CD4-positive, alpha-beta T cell (primary cell): ENCODE results near the gene EVA1A. TPM values are rescaled to one million over a fixed set of nuclear protein-coding genes. Genes with fewer than 3 reads are reported as not detected.

Experiments
- ATAC-seq: fragments of 200-7000 bp; cut with Tn5 transposase; one replicate; pipeline ENCODE4 v1.10.0; 2022; ENCODE audit warnings: mild to moderate bottlenecking; ENCODE audit not compliant: poor library complexity
- CTCF ChIA-PET: fragments of 350-600 bp; sonication (Branson Sonifier 250); formaldehyde crosslinking; loops from one replicate; lab custom pipeline; 2021; ENCODE audit warnings: antibody characterized with exemption, inconsistent platforms; lab: Charles Lee
- POLR2A ChIA-PET: fragments of 350-600 bp; sonication (Branson Sonifier 250); formaldehyde crosslinking; loops from one replicate; lab custom pipeline; 2021; ENCODE audit warnings: antibody characterized with exemption, inconsistent platforms; lab: Charles Lee
- DNase-seq, 14 experiments: peaks; one replicate each; pipeline ENCODE4 v3.0.0-alpha.2; 2013 to 2020; ENCODE audit warnings: mixed read lengths in 2 of 14
- H3K27ac ChIP-seq, 2 donors: one replicate each; pipeline versions ENCODE4 v1.5.1 to v1.7.0; 2013; ENCODE audit warnings: low read length in 2 of 2, low read depth in 1 of 2, mild to moderate bottlenecking in 1 of 2
- H3K27me3 ChIP-seq, 2 experiments: 1 replicate in 1 of 2; 2 replicates in 1 of 2; pipeline versions ENCODE4 v1.6.1 to v1.7.0; 2013; ENCODE audit warnings: low read length in 2 of 2, control low read depth in 1 of 2, mild to moderate bottlenecking in 1 of 2, moderate library complexity in 1 of 2; ENCODE audit not compliant: insufficient read depth in 2 of 2, control insufficient read depth in 1 of 2
- H3K36me3 ChIP-seq: one replicate; pipeline ENCODE4 v1.6.1; 2013; ENCODE audit warnings: low read length, control low read depth; ENCODE audit not compliant: insufficient read depth
- H3K4me1 ChIP-seq: one replicate; pipeline ENCODE4 v1.6.1; 2013; ENCODE audit warnings: low read length, control low read depth; ENCODE audit not compliant: insufficient read depth
- H3K4me3 ChIP-seq: one replicate; pipeline ENCODE4 v1.5.1; 2013; ENCODE audit warnings: mild to moderate bottlenecking, low read length, moderate library complexity
- H3K9me3 ChIP-seq, 2 experiments: 1 replicate in 1 of 2; 2 replicates in 1 of 2; pipeline versions ENCODE4 v1.6.1 to v1.7.0; 2013; ENCODE audit warnings: low read length in 2 of 2, mild to moderate bottlenecking in 2 of 2, control low read depth in 1 of 2, moderate library complexity in 1 of 2; ENCODE audit not compliant: control insufficient read depth in 1 of 2, insufficient read depth in 1 of 2
- H3K27ac Mint-ChIP-seq: one replicate; pipeline ENCODE4 v1.8.0; 2020; ENCODE audit warnings: mixed read lengths
- H3K27me3 Mint-ChIP-seq: one replicate; pipeline ENCODE4 v1.8.0; 2021; ENCODE audit warnings: mixed read lengths
- H3K36me3 Mint-ChIP-seq: one replicate; pipeline ENCODE4 v1.8.0; 2021; ENCODE audit warnings: low read depth, mixed read lengths
- H3K4me1 Mint-ChIP-seq: one replicate; pipeline ENCODE4 v1.8.0; 2021; ENCODE audit warnings: low read depth, mixed read lengths
- H3K4me3 Mint-ChIP-seq: one replicate; pipeline ENCODE4 v1.8.0; 2020; ENCODE audit warnings: mild to moderate bottlenecking, mixed read lengths
- H3K9me3 Mint-ChIP-seq: one replicate; pipeline ENCODE4 v1.8.0; 2020; ENCODE audit warnings: mixed read lengths
- intact Hi-C, 2 experiments: fragments of 100-400 bp; cut with DNase I in 1 of 2; cut with micrococcal nuclease in 1 of 2; formaldehyde crosslinking; loops; one replicate each; pipeline versions ENCODE4 v1.15.1 to v1.9.0; 2023 to 2025; cut with DNase I, micrococcal nuclease
- total RNA-seq, 174 experiments: library from RNA in 2 of 174; stranded (reverse) in 2 of 174; gene quantifications; one replicate each; pipeline ENCODE4 v1.2.3 and lab custom pipeline; 2021 to 2026
- TF ChIP-seq, protein P1 (sequence below): fragments of 200-600 bp; IDR thresholded peaks from one replicate; pipeline ENCODE4 v1.8.0; 2022; ENCODE audit warnings: antibody characterized with exemption, mild to moderate bottlenecking

EVA1A gene
- total RNA-seq, 2 experiments from 2014 or later, result not detected

DNA sequence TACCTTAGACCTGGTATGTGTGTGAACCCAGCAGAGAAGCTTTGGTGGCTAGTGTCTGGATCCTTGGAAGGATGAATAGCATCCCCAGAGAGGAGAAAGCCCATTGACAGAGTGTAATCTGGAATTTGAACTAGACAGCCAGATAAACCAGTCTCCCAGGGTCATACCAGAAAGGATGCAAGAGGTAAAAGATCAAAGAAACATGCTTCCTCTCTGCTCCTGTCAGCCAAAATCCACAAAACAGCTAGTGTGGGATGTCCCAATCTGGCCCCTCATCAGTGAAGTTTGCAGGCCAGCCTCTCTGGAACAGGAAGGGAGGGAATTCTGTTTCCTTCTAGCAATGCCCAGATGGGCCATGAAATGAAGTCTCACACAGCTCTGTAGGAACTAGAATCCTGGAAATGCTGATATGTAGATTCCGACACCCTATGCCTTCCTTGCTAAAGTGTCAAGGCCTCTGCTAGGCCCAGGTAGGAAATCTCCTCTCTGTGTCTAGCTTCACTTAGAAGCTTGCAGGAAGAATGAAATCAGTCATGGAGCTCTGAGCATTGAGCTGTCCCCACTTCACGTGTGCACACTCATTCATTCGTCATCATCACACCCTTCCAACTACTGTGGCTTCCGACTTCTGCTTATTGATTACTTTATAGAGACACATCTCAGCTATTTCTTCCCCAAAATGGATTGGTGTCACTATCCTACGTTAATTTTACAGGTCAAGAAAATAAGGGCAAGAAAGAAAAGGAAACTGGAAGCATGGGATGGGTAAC is 38.0 kb downstream of the EVA1A start:
- no peaks in the 10 kb centered on the region for H3K36me3 Mint-ChIP-seq
- H3K27me3 Mint-ChIP-seq, result peaks cover 12% of the 10 kb centered on the region
- no peak overlapping the region for H3K4me3 Mint-ChIP-seq
- no peak for DNase-seq
- H3K27ac Mint-ChIP-seq, result no peak overlapping the region
- Histone ChIP-seq H3K4me3 (no peak overlapping the region), H3K9me3 (no peaks in the 10 kb centered on the region), H3K36me3 (no peaks in the 10 kb centered on the region), H3K27ac (no peak overlapping the region), H3K4me1 (no peaks in the 10 kb centered on the region), H3K27me3 (peaks cover 9 to 13% of the 10 kb centered on the region in 2 experiments)
- H3K4me1 Mint-ChIP-seq, result no peaks in the 10 kb centered on the region
- TF ChIP-seq, protein P1, sequence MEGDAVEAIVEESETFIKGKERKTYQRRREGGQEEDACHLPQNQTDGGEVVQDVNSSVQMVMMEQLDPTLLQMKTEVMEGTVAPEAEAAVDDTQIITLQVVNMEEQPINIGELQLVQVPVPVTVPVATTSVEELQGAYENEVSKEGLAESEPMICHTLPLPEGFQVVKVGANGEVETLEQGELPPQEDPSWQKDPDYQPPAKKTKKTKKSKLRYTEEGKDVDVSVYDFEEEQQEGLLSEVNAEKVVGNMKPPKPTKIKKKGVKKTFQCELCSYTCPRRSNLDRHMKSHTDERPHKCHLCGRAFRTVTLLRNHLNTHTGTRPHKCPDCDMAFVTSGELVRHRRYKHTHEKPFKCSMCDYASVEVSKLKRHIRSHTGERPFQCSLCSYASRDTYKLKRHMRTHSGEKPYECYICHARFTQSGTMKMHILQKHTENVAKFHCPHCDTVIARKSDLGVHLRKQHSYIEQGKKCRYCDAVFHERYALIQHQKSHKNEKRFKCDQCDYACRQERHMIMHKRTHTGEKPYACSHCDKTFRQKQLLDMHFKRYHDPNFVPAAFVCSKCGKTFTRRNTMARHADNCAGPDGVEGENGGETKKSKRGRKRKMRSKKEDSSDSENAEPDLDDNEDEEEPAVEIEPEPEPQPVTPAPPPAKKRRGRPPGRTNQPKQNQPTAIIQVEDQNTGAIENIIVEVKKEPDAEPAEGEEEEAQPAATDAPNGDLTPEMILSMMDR, result no peak
- ChIA-PET CTCF (no interaction called here), POLR2A (no interaction called here)
- H3K9me3 Mint-ChIP-seq, result no peaks in the 10 kb centered on the region
- intact Hi-C loops, result no loop called here
- no peak for ATAC-seq

DNA sequence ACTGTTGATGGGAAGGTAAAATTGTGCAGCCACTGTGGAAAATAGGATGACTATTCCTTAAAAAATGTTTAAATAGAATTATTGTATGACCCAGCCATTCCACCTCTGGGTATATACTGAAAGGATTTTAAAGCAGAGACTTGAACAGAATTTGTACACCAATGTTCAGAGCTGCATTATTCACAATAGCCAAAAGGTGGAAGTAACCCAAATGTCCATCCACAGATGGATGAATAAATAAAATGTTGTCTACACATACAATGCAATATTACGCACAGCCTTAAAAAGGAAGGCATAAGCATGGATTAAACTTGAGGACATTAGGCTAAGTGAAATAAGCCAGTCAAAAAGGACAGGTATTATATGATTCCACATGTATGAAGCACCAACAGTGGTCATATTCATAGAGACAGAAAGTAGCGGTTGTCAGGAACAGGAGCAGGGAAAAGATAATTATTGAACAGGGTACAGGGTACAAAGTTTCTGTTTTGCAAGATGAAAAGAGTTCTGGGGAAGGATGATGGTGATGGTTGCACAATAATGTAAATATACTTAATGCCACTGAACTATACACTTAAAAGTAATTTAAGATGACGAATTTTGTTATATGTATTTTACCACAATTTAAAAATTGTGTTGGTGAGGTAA is 39.4 kb downstream of the EVA1A start:
- Mint-ChIP-seq H3K4me3 (no peak overlapping the region), H3K4me1 (no peaks in the 10 kb centered on the region), H3K36me3 (no peaks in the 10 kb centered on the region), H3K27ac (no peak overlapping the region), H3K9me3 (no peaks in the 10 kb centered on the region), H3K27me3 (peaks cover 6% of the 10 kb centered on the region)
- no peaks in the 10 kb centered on the region for H3K9me3 ChIP-seq
- CTCF ChIA-PET, result no interaction called here
- ATAC-seq (no peak), DNase-seq (no peak)
- peaks cover 7 to 8% of the 10 kb centered on the region in 2 experiments for H3K27me3 ChIP-seq
- TF ChIP-seq, protein P1, result no peak
- no peaks in the 10 kb centered on the region for H3K36me3 ChIP-seq
- H3K27ac ChIP-seq, result no peak overlapping the region
- no peaks in the 10 kb centered on the region for H3K4me1 ChIP-seq
- intact Hi-C loops, result no loop called here
- no peak overlapping the region for H3K4me3 ChIP-seq
- POLR2A ChIA-PET, result no interaction called here

DNA sequence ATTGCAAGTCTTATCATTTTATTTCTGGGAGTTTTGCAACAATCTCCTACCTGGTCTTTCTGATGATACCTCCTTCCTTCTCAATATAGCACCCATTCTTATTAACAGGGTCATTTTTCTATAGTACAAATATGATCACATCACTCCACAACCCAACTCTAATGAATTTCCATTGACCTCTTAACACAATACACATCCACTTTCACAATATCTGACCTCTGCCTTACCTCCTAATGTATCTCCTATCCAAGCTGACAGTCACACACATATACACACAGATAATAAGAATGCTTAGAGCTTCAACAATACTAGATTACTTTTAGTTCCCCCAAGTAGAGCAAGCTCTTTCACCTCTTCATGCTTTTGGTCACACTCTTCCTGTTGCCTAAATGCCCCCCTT is 40.9 kb downstream of the EVA1A start:
- TF ChIP-seq, protein P1, result no peak
- no peaks in the 10 kb centered on the region for H3K9me3 Mint-ChIP-seq

More for the DNA sequence above, 40.9 kb downstream of the EVA1A start:
- no peaks in the 10 kb centered on the region for H3K4me1 ChIP-seq
- Mint-ChIP-seq H3K4me1 (no peaks in the 10 kb centered on the region), H3K4me3 (no peak overlapping the region), H3K27me3 (peaks cover 5% of the 10 kb centered on the region), H3K27ac (no peak overlapping the region), H3K36me3 (no peaks in the 10 kb centered on the region)
- H3K27ac ChIP-seq, result no peak overlapping the region
- H3K27me3 ChIP-seq, result peaks cover 0 to 8% of the 10 kb centered on the region in 2 experiments
- H3K9me3 ChIP-seq, result no peaks in the 10 kb centered on the region
- POLR2A ChIA-PET, result no interaction called here
- DNase-seq (no peak), ATAC-seq (no peak)
- H3K4me3 ChIP-seq, result no peak overlapping the region
- intact Hi-C loops, result no loop called here
- CTCF ChIA-PET, result no interaction called here
- H3K36me3 ChIP-seq, result no peaks in the 10 kb centered on the region
